Glutamatergic neuron (in vitro differentiated cells): Measurements from ENCODE around the gene NPHP1. TPM values are rescaled to one million over a fixed set of nuclear protein-coding genes. Genes with fewer than 3 reads are reported as not detected.
"Not testable (repeated sequence)": the region's sequence is repeated elsewhere in the genome, so short reads cannot be mapped to it uniquely, and the experiment has no call there.

Experiments used
- DNase-seq: peaks from one replicate; pipeline ENCODE4 v3.0.0; 2022
- H3K27ac Mint-ChIP-seq: one replicate; pipeline ENCODE4 v1.8.0; 2020; ENCODE audit warnings: mild to moderate bottlenecking, mixed read lengths, inconsistent platforms; ENCODE audit not compliant: unreplicated experiment
- H3K27me3 Mint-ChIP-seq: one replicate; pipeline ENCODE4 v1.8.0; 2020; ENCODE audit warnings: mild to moderate bottlenecking, moderate library complexity, mixed read lengths, inconsistent platforms; ENCODE audit not compliant: unreplicated experiment
- H3K36me3 Mint-ChIP-seq: one replicate; pipeline ENCODE4 v1.8.0; 2020; ENCODE audit warnings: mild to moderate bottlenecking, mixed read lengths, inconsistent platforms; ENCODE audit not compliant: unreplicated experiment
- H3K4me1 Mint-ChIP-seq: one replicate; pipeline ENCODE4 v1.8.0; 2020; ENCODE audit warnings: mild to moderate bottlenecking, low read depth, mixed read lengths, inconsistent platforms; ENCODE audit not compliant: unreplicated experiment
- H3K4me3 Mint-ChIP-seq: one replicate; pipeline ENCODE4 v1.8.0; 2020; ENCODE audit warnings: mild to moderate bottlenecking, mixed read lengths, inconsistent platforms; ENCODE audit not compliant: unreplicated experiment
- H3K9me3 Mint-ChIP-seq: one replicate; pipeline ENCODE4 v1.8.0; 2020; ENCODE audit warnings: mild to moderate bottlenecking, moderate library complexity, mixed read lengths, inconsistent platforms; ENCODE audit not compliant: unreplicated experiment
- CTCF ChIP-seq: fragments of 200-600 bp; sonication (generic); IDR thresholded peaks from one replicate; pipeline ENCODE4 v1.5.0; 2021; ENCODE audit not compliant: partially characterized antibody, unreplicated experiment
- total RNA-seq: library from RNA; stranded (reverse); fragmentation: NEBNext Ultra II Directional; extraction: Animal tissue kit (Norgen Biotek cat#: 25700); gene quantifications from one replicate; pipeline ENCODE4 v1.2.1, GENCODE V29; 2021; ENCODE audit not compliant: unreplicated experiment

The NPHP1 gene
- total RNA-seq, 1 donor from 2014 or later = 2.5 TPM

GRCh38 chr2:110205660-110206455, 1.0 kb upstream of the NPHP1 start:
- Mint-ChIP-seq H3K9me3 (peaks cover 2% of the 10 kb centered on the region), H3K4me1 (no peaks in the 10 kb centered on the region), H3K4me3 (peak overlapping the region; percentile 34), H3K36me3 (peaks cover 8% of the 10 kb centered on the region), H3K27ac (no peak overlapping the region), H3K27me3 (peaks cover 2% of the 10 kb centered on the region)
- no peak for TF ChIP-seq CTCF
- DNase-seq = no peak

GRCh38 chr2:110198016-110198415, 6.8 kb downstream of the NPHP1 start:
- no peaks in the 10 kb centered on the region for H3K27me3 Mint-ChIP-seq
- no peaks in the 10 kb centered on the region for H3K4me1 Mint-ChIP-seq
- DNase-seq = no peak
- no peak for TF ChIP-seq CTCF
- no peak overlapping the region for H3K27ac Mint-ChIP-seq
- no peaks in the 10 kb centered on the region for H3K9me3 Mint-ChIP-seq
- no peak overlapping the region for H3K4me3 Mint-ChIP-seq
- no peaks in the 10 kb centered on the region for H3K36me3 Mint-ChIP-seq

- Mint-ChIP-seq H3K4me3 (no peak overlapping the region), H3K36me3 (no peaks in the 10 kb centered on the region), H3K4me1 (no peaks in the 10 kb centered on the region), H3K27me3 (no peaks in the 10 kb centered on the region), H3K27ac (no peak overlapping the region), H3K9me3 (no peaks in the 10 kb centered on the region)
- no peak for TF ChIP-seq CTCF
- no peak for DNase-seq
These were observed 7.4 kb downstream of the NPHP1 start for GRCh38 chr2:110197452-110197851.

GRCh38 chr2:110190169-110190568, 14.6 kb downstream of the NPHP1 start:
- not testable (repeated sequence) for H3K27ac Mint-ChIP-seq, H3K4me1 Mint-ChIP-seq, H3K27me3 Mint-ChIP-seq, H3K4me3 Mint-ChIP-seq, DNase-seq, H3K9me3 Mint-ChIP-seq
- H3K36me3 Mint-ChIP-seq = peaks cover 21% of the 10 kb centered on the region

GRCh38 chr2:110182449-110182848, 22.4 kb downstream of the NPHP1 start:
- TF ChIP-seq CTCF = no peak
- H3K27me3 Mint-ChIP-seq = no peaks in the 10 kb centered on the region
- no peaks in the 10 kb centered on the region for H3K4me1 Mint-ChIP-seq
- no peak overlapping the region for H3K4me3 Mint-ChIP-seq
- H3K9me3 Mint-ChIP-seq = peaks cover 4% of the 10 kb centered on the region
- H3K27ac Mint-ChIP-seq = no peak overlapping the region
- H3K36me3 Mint-ChIP-seq = peaks cover 16% of the 10 kb centered on the region
- no peak for DNase-seq
